Measurements from ENCODE around the gene SHC2. TPM values are rescaled to one million over a fixed set of nuclear protein-coding genes. Genes with fewer than 3 reads are reported as not detected.
A peak's percentile ranks its signal among the peaks of the same experiment; 100 is the strongest.

SHC2 gene
- total and polyA plus RNA-seq, 9 of the 15 experiments (the other 6 are each of a cell fraction or from before 2014, with no cell fraction given): 0.14 to 0.36 (median 0.17) TPM; not detected in 5

DNA sequence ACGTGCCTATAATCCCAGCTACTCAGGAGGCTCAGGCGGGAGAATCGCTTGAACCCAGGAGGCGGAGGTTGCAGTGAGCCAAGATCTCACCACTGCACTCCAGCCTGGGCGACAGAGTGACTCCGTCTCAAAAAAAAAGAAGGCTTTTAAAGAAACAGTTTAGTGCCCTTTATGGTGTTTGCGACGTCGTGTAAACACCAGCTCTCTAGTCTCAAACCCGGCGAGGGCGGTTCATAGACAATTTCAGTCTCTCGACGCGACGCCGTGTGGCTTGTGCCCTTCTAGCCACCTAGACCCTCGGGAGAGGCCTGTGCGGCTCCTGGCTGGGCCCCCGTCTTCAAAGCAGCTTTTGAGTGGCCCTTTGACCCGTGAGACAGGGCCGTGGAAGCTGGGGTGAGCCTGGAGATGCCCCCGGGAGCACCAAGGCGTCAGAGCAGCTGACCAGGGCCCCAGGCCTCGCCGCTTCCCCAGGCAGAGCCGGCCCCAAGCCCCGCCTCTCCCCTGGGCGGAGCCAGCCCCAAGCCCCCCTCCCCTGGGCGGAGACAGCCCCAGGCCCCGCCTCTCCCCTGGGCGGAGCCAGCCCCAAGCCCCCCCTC lies 30.4 kb upstream of the SHC2 start (continued):
- TF ChIP-seq KLF13 (tag; IDR thresholded peaks at IDR 0.05; ENCODE audit: borderline replicate concordance, low read depth) (0 out of 2 replicates have a peak, but pooled peaks have one; percentile 14), PTBP1 (IDR thresholded peaks at IDR 0.05; ENCODE audit: low read depth, low read length) (no peak), HIVEP1 (CRISPR knock-in tag; IDR thresholded peaks at IDR 0.05) (no peak), TCF7L2 (IDR thresholded peaks at IDR 0.05; ENCODE audit: low read depth, low read length) (no peak), PHF8 (IDR thresholded peaks at IDR 0.05; ENCODE audit: borderline replicate concordance, low read length) (peak; percentile 55; the same call in 1 of the 2 replicates), HMGN3 (IDR thresholded peaks at IDR 0.05; ENCODE audit: borderline replicate concordance, extremely low read depth, insufficient read length, low read depth, low read length) (no peak), CBFA2T2 (conservative IDR thresholded peaks at IDR 0.05) (no peak)
- TF ChIP-seq, protein P1, sequence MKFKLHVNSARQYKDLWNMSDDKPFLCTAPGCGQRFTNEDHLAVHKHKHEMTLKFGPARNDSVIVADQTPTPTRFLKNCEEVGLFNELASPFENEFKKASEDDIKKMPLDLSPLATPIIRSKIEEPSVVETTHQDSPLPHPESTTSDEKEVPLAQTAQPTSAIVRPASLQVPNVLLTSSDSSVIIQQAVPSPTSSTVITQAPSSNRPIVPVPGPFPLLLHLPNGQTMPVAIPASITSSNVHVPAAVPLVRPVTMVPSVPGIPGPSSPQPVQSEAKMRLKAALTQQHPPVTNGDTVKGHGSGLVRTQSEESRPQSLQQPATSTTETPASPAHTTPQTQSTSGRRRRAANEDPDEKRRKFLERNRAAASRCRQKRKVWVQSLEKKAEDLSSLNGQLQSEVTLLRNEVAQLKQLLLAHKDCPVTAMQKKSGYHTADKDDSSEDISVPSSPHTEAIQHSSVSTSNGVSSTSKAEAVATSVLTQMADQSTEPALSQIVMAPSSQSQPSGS (CRISPR knock-in tag; IDR thresholded peaks at IDR 0.05): no peak
- TF ChIP-seq, protein P2, sequence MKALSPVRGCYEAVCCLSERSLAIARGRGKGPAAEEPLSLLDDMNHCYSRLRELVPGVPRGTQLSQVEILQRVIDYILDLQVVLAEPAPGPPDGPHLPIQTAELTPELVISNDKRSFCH (CRISPR knock-in tag; IDR thresholded peaks at IDR 0.05): no peak
- TF ChIP-seq, protein P2 (tag; IDR thresholded peaks at IDR 0.05): peak; percentile 52; the same call in 1 of the 2 replicates

Measured in K562 (cell line).